Activated B cell treated with CpG ODN at 0.5 μM for 24 hours (primary cell): ENCODE results near the gene PRAF2. TPM values are rescaled to one million over a fixed set of nuclear protein-coding genes. Genes with fewer than 3 reads are reported as not detected.

Experiments used
- ATAC-seq: fragments of 200-7000 bp; cut with Tn5 transposase; one replicate; pipeline ENCODE4 v1.10.0; 2021; ENCODE audit warnings: low read depth, mild to moderate bottlenecking, moderate library complexity
- CTCF ChIA-PET: fragments of 350-600 bp; sonication (Branson Sonifier 250); formaldehyde crosslinking; loops from one replicate; lab custom pipeline; 2021; ENCODE audit warnings: antibody characterized with exemption; lab: Charles Lee
- POLR2A ChIA-PET: fragments of 350-600 bp; sonication (Branson Sonifier 250); formaldehyde crosslinking; loops from one replicate; lab custom pipeline; 2021; ENCODE audit warnings: antibody characterized with exemption; lab: Charles Lee
- DNase-seq: peaks from one replicate; pipeline ENCODE4 v3.0.0; 2022
- H3K27ac Mint-ChIP-seq: one replicate; pipeline ENCODE4 v1.8.0; 2020; ENCODE audit warnings: mixed read lengths
- H3K27me3 Mint-ChIP-seq: one replicate; pipeline ENCODE4 v1.8.0; 2021; ENCODE audit warnings: mixed read lengths
- H3K36me3 Mint-ChIP-seq: one replicate; pipeline ENCODE4 v1.8.0; 2021; ENCODE audit warnings: low read depth, mixed read lengths
- H3K4me1 Mint-ChIP-seq: one replicate; pipeline ENCODE4 v1.8.0; 2021; ENCODE audit warnings: mixed read lengths
- H3K4me3 Mint-ChIP-seq: one replicate; pipeline ENCODE4 v1.8.0; 2020; ENCODE audit warnings: mild to moderate bottlenecking, mixed read lengths
- H3K9me3 Mint-ChIP-seq: one replicate; pipeline ENCODE4 v1.8.0; 2020; ENCODE audit warnings: mixed read lengths
- CTCF ChIP-seq: fragments of 200-600 bp; IDR thresholded peaks from one replicate; pipeline ENCODE4 v1.8.0; 2022; ENCODE audit warnings: antibody characterized with exemption, mild to moderate bottlenecking
- intact Hi-C: fragments of 100-400 bp; cut with micrococcal nuclease; formaldehyde crosslinking; loops from one replicate; pipeline ENCODE4 v1.15.1; 2024
- total RNA-seq: library from RNA; stranded (reverse); gene quantifications from 2 replicates; pipeline ENCODE4 v1.2.3, GENCODE V29; 2022

Gene PRAF2
- total RNA-seq, 1 donor from 2014 or later: 11.6 TPM

GRCh38 chrX:49061490-49061889 lies 12.3 kb downstream of the PRAF2 start:
- Mint-ChIP-seq H3K27ac (no peak overlapping the region), H3K9me3 (no peaks in the 10 kb centered on the region), H3K4me3 (no peak overlapping the region), H3K27me3 (no peaks in the 10 kb centered on the region), H3K4me1 (no peaks in the 10 kb centered on the region), H3K36me3 (peaks cover 12% of the 10 kb centered on the region)
- ATAC-seq (no peak), DNase-seq (no peak)
- ChIA-PET POLR2A (no interaction called here), CTCF (no interaction called here)
- TF ChIP-seq CTCF: no peak
- intact Hi-C loops: no loop called here

GRCh38 chrX:49060914-49061313 lies 12.9 kb downstream of the PRAF2 start:
- ChIA-PET CTCF (no interaction called here), POLR2A (no interaction called here)
- ATAC-seq (no peak), DNase-seq (no peak)
- Mint-ChIP-seq H3K27ac (no peak overlapping the region), H3K9me3 (no peaks in the 10 kb centered on the region), H3K4me1 (no peaks in the 10 kb centered on the region), H3K36me3 (peaks cover 12% of the 10 kb centered on the region), H3K4me3 (no peak overlapping the region), H3K27me3 (no peaks in the 10 kb centered on the region)
- intact Hi-C loops: no loop called here
- no peak for TF ChIP-seq CTCF

- intact Hi-C loops: no loop called here
- H3K27ac Mint-ChIP-seq: no peak overlapping the region
Measured at GRCh38 chrX:49059681-49060085, 14.1 kb downstream of the PRAF2 start.

GRCh38 chrX:49059201-49059600 lies 14.6 kb downstream of the PRAF2 start:
- peaks cover 12% of the 10 kb centered on the region for H3K4me1 Mint-ChIP-seq
- TF ChIP-seq CTCF: no peak
- no peak overlapping the region for H3K27ac Mint-ChIP-seq
- H3K4me3 Mint-ChIP-seq: no peak overlapping the region
- no peaks in the 10 kb centered on the region for H3K27me3 Mint-ChIP-seq
- peaks cover 7% of the 10 kb centered on the region for H3K36me3 Mint-ChIP-seq
- intact Hi-C loops: no loop called here
- CTCF ChIA-PET: no interaction called here
- H3K9me3 Mint-ChIP-seq: no peaks in the 10 kb centered on the region
- ATAC-seq: no peak
- DNase-seq: no peak
- POLR2A ChIA-PET: no interaction called here

More at GRCh38 chrX:49059681-49060085, 14.1 kb downstream of the PRAF2 start:
- peaks cover 7% of the 10 kb centered on the region for H3K4me1 Mint-ChIP-seq
- no peak overlapping the region for H3K4me3 Mint-ChIP-seq
- POLR2A ChIA-PET: no interaction called here
- H3K36me3 Mint-ChIP-seq: peaks cover 9% of the 10 kb centered on the region
- no peaks in the 10 kb centered on the region for H3K27me3 Mint-ChIP-seq
- DNase-seq (no peak), ATAC-seq (no peak)
- CTCF ChIA-PET: no interaction called here
- no peaks in the 10 kb centered on the region for H3K9me3 Mint-ChIP-seq
- no peak for TF ChIP-seq CTCF

GRCh38 chrX:49058794-49059193 lies 15.0 kb downstream of the PRAF2 start, which contains the start of gene CCDC120:
TSS of gene CCDC120 (plus strand) at chrX:49058999. CDS start at chrX:49062042, 3,043 bp downstream.
- Mint-ChIP-seq H3K4me3 (no peak within 1 kb of the TSS), H3K4me1 (peaks cover 16% of the 10 kb centered on the region), H3K9me3 (no peaks in the 10 kb centered on the region), H3K27ac (no peak within 1 kb of the TSS), H3K36me3 (peaks cover 7% of the 10 kb centered on the region), H3K27me3 (no peaks in the 10 kb centered on the region)
- ChIA-PET POLR2A (interaction anchor here (0.7 kb wide), 1 partner anchor 22 kb away, joined by 3 read pairs; no protein-coding TSS in a partner anchor), CTCF (no interaction called here)
- TF ChIP-seq CTCF: no peak
- ATAC-seq (no peak), DNase-seq (no peak)
- intact Hi-C loops: no loop called here
